ENCODE results near the gene TTC13. TPM values are rescaled to one million over a fixed set of nuclear protein-coding genes. Genes with fewer than 3 reads are reported as not detected.
"Not testable (repeated sequence)": the region's sequence is repeated elsewhere in the genome, so short reads cannot be mapped to it uniquely, and the experiment has no call there.

TTC13 gene
- 14.5 and 21.3 TPM in 2 replicates for total RNA-seq

- peak; percentile 96 for DNase-seq (ENCODE audit: low read depth, low spot score)
Observed at GRCh38 chr1:230978491-230979388, at the start of gene TTC13, which contains the start of gene ARV1. TSS of gene TTC13 (minus strand) at chr1:230978861. CDS start at chr1:230978830, 31 bp downstream. TSS of gene ARV1 (plus strand) at chr1:230979094. CDS start at chr1:230979106, 12 bp downstream.

- DNase-seq (ENCODE audit: low read depth, low spot score), result no peak
Observed at GRCh38 chr1:231027971-231028370, 49.3 kb upstream of the TTC13 start.

GRCh38 chr1:231027136-231027925 lies 48.7 kb upstream of the TTC13 start:
- DNase-seq (ENCODE audit: low read depth, low spot score), result no peak

GRCh38 chr1:231026576-231026975 lies 47.9 kb upstream of the TTC13 start:
- no peak for DNase-seq (ENCODE audit: low read depth, low spot score)

GRCh38 chr1:231023150-231023549 lies 44.5 kb upstream of the TTC13 start:
- DNase-seq (ENCODE audit: low read depth, low spot score), result no peak

GRCh38 chr1:231022543-231022942 lies 43.9 kb upstream of the TTC13 start:
- not testable (repeated sequence) for DNase-seq (ENCODE audit: low read depth, low spot score)

GRCh38 chr1:231021540-231022031 lies 42.9 kb upstream of the TTC13 start:
- DNase-seq (ENCODE audit: low read depth, low spot score), result no peak

GRCh38 chr1:231020816-231021215 lies 42.2 kb upstream of the TTC13 start:
- no peak for DNase-seq (ENCODE audit: low read depth, low spot score)

- DNase-seq (ENCODE audit: low read depth, low spot score), result peak; percentile 11
Observed at GRCh38 chr1:231020139-231020601, 41.5 kb upstream of the TTC13 start.

- DNase-seq (ENCODE audit: low read depth, low spot score), result no peak
Observed at GRCh38 chr1:231019711-231020110, 41.0 kb upstream of the TTC13 start.

GRCh38 chr1:231016966-231017365 lies 38.3 kb upstream of the TTC13 start:
- DNase-seq (ENCODE audit: low read depth, low spot score), result no peak

GRCh38 chr1:231016234-231016633 lies 37.6 kb upstream of the TTC13 start:
- no peak for DNase-seq (ENCODE audit: low read depth, low spot score)

GRCh38 chr1:231013391-231014015 lies 34.8 kb upstream of the TTC13 start:
- no peak for DNase-seq (ENCODE audit: low read depth, low spot score)

GRCh38 chr1:231011963-231012362 lies 33.3 kb upstream of the TTC13 start:
- DNase-seq (ENCODE audit: low read depth, low spot score), result no peak

- DNase-seq (ENCODE audit: low read depth, low spot score), result no peak
Observed at GRCh38 chr1:231011360-231011759, 32.7 kb upstream of the TTC13 start.

- DNase-seq (ENCODE audit: low read depth, low spot score), result not testable (repeated sequence)
Observed at GRCh38 chr1:231007535-231007934, 28.9 kb upstream of the TTC13 start.

GRCh38 chr1:231001892-231002291 lies 23.2 kb upstream of the TTC13 start:
- no peak for DNase-seq (ENCODE audit: low read depth, low spot score)

- no peak for DNase-seq (ENCODE audit: low read depth, low spot score)
Observed at GRCh38 chr1:231000639-231001038, 22.0 kb upstream of the TTC13 start.

GRCh38 chr1:231000201-231000600 lies 21.5 kb upstream of the TTC13 start:
- no peak for DNase-seq (ENCODE audit: low read depth, low spot score)

GRCh38 chr1:230994860-230995259 lies 16.2 kb upstream of the TTC13 start:
- DNase-seq (ENCODE audit: low read depth, low spot score), result no peak

GRCh38 chr1:230992100-230992774 lies 13.6 kb upstream of the TTC13 start:
- no peak for DNase-seq (ENCODE audit: low read depth, low spot score)
